Cardiac muscle cell (in vitro differentiated cells and primary cell): ENCODE data around the gene PDCD11. TPM values are rescaled to one million over a fixed set of nuclear protein-coding genes. Genes with fewer than 3 reads are reported as not detected.

ENCODE experiments used
- DNase-seq, 2 donors: peaks; one replicate each; pipeline versions ENCODE4 v3.0.0 to v3.0.0-alpha.2; 2010 to 2017; ENCODE audit warnings: low read depth in 1 of 2, low spot score in 1 of 2
- H3K27ac ChIP-seq: fragments of 200-600 bp; sonication (generic); 2 replicates; pipeline ENCODE4 v1.5.1; 2016
- H3K27me3 ChIP-seq: fragments of 200-600 bp; sonication (generic); 2 replicates; pipeline ENCODE4 v1.6.0; 2016; ENCODE audit warnings: control low read depth
- H3K36me3 ChIP-seq: fragments of 200-600 bp; sonication (generic); 2 replicates; pipeline ENCODE4 v1.5.1; 2016; ENCODE audit warnings: control low read depth
- H3K4me1 ChIP-seq: fragments of 200-600 bp; sonication (generic); 2 replicates; pipeline ENCODE4 v1.8.1; 2017; ENCODE audit warnings: low read depth, mild to moderate bottlenecking, mixed run types
- H3K4me3 ChIP-seq: fragments of 200-600 bp; sonication (generic); 2 replicates; pipeline ENCODE4 v1.5.1; 2016; ENCODE audit warnings: mild to moderate bottlenecking
- H3K9me3 ChIP-seq: fragments of 200-600 bp; sonication (generic); 2 replicates; pipeline ENCODE4 v1.5.1; 2017; ENCODE audit warnings: low read depth, mild to moderate bottlenecking, control low read depth
- polyA plus RNA-seq: library from polyadenylated mRNA; unstranded; fragments of >200 nt; fragmentation: Nextera tagmentation; extraction: Ambion mirVana; gene quantifications from 2 replicates; pipeline ENCODE4 v1.2.1, GENCODE V29; 2016
- total RNA-seq: library from RNA; depleted of rRNA; stranded (reverse); fragments of >200 nt; gene quantifications from 2 replicates; pipeline ENCODE4 v1.2.3, GENCODE V29; 2016
- TF ChIP-seq, protein P1 (sequence below): IDR thresholded peaks from 2 replicates; pipeline ENCODE4 v1.5.1; 2012; ENCODE audit warnings: low read depth, mild to moderate bottlenecking, low read length

PDCD11 gene
- total and polyA plus RNA-seq, 2 experiments from 2014 or later = 17.9 to 30.3 TPM

DNA sequence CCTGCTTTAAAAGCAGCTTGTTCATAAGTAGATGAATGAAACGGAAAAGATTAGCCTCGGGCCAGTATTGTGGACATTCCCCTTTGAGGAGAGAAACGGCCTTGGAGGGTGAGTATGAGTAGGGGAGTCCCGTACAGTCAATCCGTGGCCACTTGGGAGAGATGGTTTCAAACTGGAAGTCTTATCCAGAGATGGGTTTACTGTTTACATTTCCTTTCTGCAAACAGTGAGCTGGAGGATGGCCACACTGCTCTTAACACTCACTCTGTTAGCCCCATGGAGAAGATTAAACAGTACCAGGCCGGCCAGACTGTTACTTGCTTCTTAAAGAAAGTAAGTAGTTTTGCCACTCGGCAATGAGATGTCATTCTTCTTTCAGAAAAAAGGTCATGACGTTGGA lies 35.5 kb downstream of the PDCD11 start:
- Histone ChIP-seq H3K4me1 (no peaks in the 10 kb centered on the region), H3K36me3 (peaks cover 47% of the 10 kb centered on the region)
- TF ChIP-seq, protein P1, sequence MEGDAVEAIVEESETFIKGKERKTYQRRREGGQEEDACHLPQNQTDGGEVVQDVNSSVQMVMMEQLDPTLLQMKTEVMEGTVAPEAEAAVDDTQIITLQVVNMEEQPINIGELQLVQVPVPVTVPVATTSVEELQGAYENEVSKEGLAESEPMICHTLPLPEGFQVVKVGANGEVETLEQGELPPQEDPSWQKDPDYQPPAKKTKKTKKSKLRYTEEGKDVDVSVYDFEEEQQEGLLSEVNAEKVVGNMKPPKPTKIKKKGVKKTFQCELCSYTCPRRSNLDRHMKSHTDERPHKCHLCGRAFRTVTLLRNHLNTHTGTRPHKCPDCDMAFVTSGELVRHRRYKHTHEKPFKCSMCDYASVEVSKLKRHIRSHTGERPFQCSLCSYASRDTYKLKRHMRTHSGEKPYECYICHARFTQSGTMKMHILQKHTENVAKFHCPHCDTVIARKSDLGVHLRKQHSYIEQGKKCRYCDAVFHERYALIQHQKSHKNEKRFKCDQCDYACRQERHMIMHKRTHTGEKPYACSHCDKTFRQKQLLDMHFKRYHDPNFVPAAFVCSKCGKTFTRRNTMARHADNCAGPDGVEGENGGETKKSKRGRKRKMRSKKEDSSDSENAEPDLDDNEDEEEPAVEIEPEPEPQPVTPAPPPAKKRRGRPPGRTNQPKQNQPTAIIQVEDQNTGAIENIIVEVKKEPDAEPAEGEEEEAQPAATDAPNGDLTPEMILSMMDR = no peak

DNA sequence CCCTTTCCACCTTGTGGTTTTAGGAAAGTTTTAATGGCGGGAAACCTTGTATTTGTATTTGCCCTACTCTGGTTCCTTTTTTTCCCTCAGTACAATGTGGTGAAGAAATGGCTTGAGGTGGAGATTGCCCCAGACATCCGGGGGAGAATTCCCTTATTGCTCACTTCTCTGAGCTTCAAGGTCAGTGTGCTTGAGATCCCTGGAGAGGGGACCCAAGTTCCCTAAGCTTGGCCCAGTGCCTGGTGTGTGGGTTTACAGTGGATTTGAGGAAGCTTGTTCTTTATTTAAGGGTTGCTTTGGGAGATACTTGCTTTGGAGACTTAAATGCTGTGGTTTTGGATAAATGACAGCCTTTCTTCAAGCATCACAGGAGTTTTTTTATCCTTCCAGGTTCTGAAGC lies 37.4 kb downstream of the PDCD11 start:
- Histone ChIP-seq H3K27me3 (no peaks in the 10 kb centered on the region), H3K36me3 (peaks cover 46% of the 10 kb centered on the region), H3K27ac (no peak overlapping the region), H3K4me1 (no peaks in the 10 kb centered on the region), H3K9me3 (no peaks in the 10 kb centered on the region), H3K4me3 (no peak overlapping the region)
- TF ChIP-seq, protein P1 = no peak
- DNase-seq = peak in 1 of 2 donors; percentile 86

More for the DNA sequence above, 35.5 kb downstream of the PDCD11 start:
- H3K27me3 ChIP-seq = no peaks in the 10 kb centered on the region
- no peak overlapping the region for H3K4me3 ChIP-seq
- no peak overlapping the region for H3K27ac ChIP-seq
- H3K9me3 ChIP-seq = no peaks in the 10 kb centered on the region
- no peak for DNase-seq

DNA sequence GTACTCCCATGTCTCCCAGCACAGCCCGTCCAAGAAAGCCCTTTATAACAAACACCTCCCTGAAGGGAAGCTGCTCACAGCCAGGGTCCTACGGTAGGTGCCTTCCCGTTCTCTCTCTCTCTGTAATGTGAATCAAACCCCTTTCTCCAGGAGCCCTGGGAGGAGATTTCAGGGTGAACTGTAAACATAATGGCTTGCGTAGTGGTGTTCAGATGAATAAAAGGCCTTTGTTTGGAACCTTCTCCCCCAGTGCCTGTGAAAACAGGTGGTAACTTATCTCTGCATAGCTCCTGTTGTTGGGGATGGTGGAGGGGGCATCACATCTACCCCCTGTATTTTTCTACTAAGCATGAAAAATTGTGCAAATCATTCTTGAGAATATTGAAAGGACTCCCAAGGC lies 43.4 kb downstream of the PDCD11 start:
- Histone ChIP-seq H3K4me1 (no peaks in the 10 kb centered on the region), H3K27me3 (no peaks in the 10 kb centered on the region)

DNA sequence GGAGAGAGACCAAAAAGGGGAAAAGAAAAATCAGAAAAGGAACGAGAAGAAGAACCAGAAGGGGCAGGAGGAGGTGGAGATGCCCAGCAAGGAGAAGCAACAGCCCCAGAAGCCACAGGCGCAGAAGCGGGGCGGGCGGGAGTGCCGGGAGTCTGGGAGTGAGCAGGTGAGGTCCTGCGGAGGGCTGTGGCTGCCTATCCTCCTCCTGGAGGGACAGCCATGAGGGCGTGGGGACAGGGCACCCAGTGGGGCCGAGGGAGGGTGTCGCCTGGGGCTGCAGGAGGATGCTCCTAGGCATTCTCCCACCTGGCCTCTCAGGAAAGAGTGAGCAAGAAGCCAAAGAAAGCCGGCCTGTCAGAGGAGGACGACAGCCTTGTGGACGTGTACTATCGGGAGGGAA lies 44.0 kb downstream of the PDCD11 start:
- TF ChIP-seq, protein P1 = no peak
- no peaks in the 10 kb centered on the region for H3K4me1 ChIP-seq
- no peaks in the 10 kb centered on the region for H3K27me3 ChIP-seq
- DNase-seq = no peak
- H3K36me3 ChIP-seq = peaks cover 64% of the 10 kb centered on the region
- no peaks in the 10 kb centered on the region for H3K9me3 ChIP-seq
- no peak overlapping the region for H3K4me3 ChIP-seq
- H3K27ac ChIP-seq = no peak overlapping the region

More for the DNA sequence above, 43.4 kb downstream of the PDCD11 start:
- H3K36me3 ChIP-seq = peaks cover 61% of the 10 kb centered on the region
- TF ChIP-seq, protein P1 = no peak
- H3K4me3 ChIP-seq = no peak overlapping the region
- no peaks in the 10 kb centered on the region for H3K9me3 ChIP-seq
- H3K27ac ChIP-seq = no peak overlapping the region
- no peak for DNase-seq

DNA sequence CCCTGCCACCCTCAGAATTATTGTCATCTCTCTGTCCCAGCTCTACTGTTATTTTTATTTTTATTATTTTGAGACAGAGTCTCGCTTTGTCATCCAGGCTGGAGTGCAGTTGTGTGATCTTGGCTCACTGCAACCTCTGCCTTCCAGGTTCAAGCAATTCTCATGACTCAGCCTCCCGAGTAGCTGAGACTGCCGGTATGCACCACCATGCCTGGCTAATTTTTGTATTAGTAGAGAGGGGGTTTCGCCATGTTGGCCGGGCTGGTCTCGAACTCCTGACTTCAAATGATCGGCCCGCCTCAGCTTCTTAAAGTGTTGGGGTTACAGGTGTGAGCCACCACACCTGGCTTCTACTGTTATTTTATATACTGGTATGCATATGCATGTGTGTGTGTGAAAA lies 44.8 kb downstream of the PDCD11 start:
- Histone ChIP-seq H3K27me3 (no peaks in the 10 kb centered on the region), H3K4me1 (no peaks in the 10 kb centered on the region), H3K36me3 (peaks cover 63% of the 10 kb centered on the region), H3K4me3 (no peak overlapping the region), H3K27ac (no peak overlapping the region), H3K9me3 (no peaks in the 10 kb centered on the region)
- DNase-seq = no peak
- TF ChIP-seq, protein P1 = no peak

DNA sequence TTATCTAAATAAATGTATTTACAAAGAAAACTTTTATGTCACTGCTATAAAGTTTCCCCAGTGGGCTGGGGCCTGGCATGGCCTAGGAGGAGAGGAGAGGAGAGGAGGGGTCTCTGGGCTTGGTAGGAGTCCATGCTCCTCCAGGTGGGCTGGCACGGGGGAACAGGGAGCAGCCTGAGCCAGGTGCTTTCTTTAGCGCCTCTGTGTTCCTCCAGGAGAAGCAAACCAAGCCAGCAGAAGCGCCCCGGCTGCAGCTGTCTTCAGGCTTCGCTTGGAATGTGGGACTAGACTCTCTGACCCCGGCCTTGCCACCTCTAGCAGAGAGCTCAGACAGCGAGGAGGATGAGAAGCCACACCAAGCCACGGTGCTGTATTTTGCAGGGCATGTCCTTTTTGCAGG lies 45.2 kb downstream of the PDCD11 start:
- no peak overlapping the region for H3K4me3 ChIP-seq
- DNase-seq = no peak
- peaks cover 60% of the 10 kb centered on the region for H3K36me3 ChIP-seq
- H3K4me1 ChIP-seq = no peaks in the 10 kb centered on the region
- no peak overlapping the region for H3K27ac ChIP-seq
- no peaks in the 10 kb centered on the region for H3K27me3 ChIP-seq
- H3K9me3 ChIP-seq = no peaks in the 10 kb centered on the region
- TF ChIP-seq, protein P1 = no peak
